ENCODE measurements around the gene SLC18B1. TPM values are rescaled to one million over a fixed set of nuclear protein-coding genes. Genes with fewer than 3 reads are reported as not detected.
A peak's percentile ranks its signal among the peaks of the same experiment; 100 is the strongest.

The SLC18B1 gene
- polyA plus RNA-seq, 3 donors, result 10.3 to 36.6 (median 24.8) TPM

- peaks cover 4 to 8% of the 10 kb centered on the region in 2 donors for H3K36me3 ChIP-seq (replicated peaks in 1 of 2; ENCODE audit: control insufficient read depth in 1 of 2, insufficient read depth in 2 of 2, low read length in 2 of 2)
- H4K20me1 ChIP-seq (ENCODE audit: insufficient read depth, low read length), result peaks cover 18% of the 10 kb centered on the region
- H3K27me3 ChIP-seq (ENCODE audit: control insufficient read depth in 2 of 2, insufficient read depth in 2 of 2, low read length in 2 of 2), result peaks cover 0 to 2% of the 10 kb centered on the region in 2 donors
- H3K4me3 ChIP-seq (replicated peaks in 1 of 3; ENCODE audit: low read depth in 2 of 3, low read length in 3 of 3), result no peak overlapping the region
- 100% methylated on average over 1 of the region's 3 CpGs for WGBS (ENCODE audit: insufficient coverage)
- H3K79me2 ChIP-seq (ENCODE audit: insufficient read depth, low read length), result peaks cover 19% of the 10 kb centered on the region
- Mint-ChIP-seq H3K4me3 (no peak overlapping the region), H3K4me1 (peaks cover 23% of the 10 kb centered on the region), H3K36me3 (peaks cover 7 to 9% of the 10 kb centered on the region in 2 donors), H3K9me3 (peaks cover 0 to 3% (median 0%) of the 10 kb centered on the region in 7 donors), H3K27ac (no peak overlapping the region), H3K27me3 (ENCODE audit: low read depth in 3 of 3) (peaks cover 5 to 13% (median 6%) of the 10 kb centered on the region in 3 donors)
- peak overlapping the region; percentile 2 for H2AFZ ChIP-seq (ENCODE audit: insufficient read depth, low read depth, low read length, poor library complexity, severe bottlenecking)
- no peak overlapping the region for H3K4me2 ChIP-seq (replicated peaks; ENCODE audit: extremely low read depth, low read length, poor library complexity, severe bottlenecking)
- H3K4me1 ChIP-seq (ENCODE audit: control insufficient read depth in 1 of 2, insufficient read depth in 2 of 2, low read length in 2 of 2), result peaks cover 21 to 23% of the 10 kb centered on the region in 2 donors
- no peak overlapping the region for H3K9ac ChIP-seq (ENCODE audit: insufficient read depth, low read length, poor library complexity, severe bottlenecking)
- TF ChIP-seq CTCF (IDR thresholded peaks at IDR 0.05), result no peak
- H3K9me3 ChIP-seq (replicated peaks in 1 of 2; ENCODE audit: control insufficient read depth in 1 of 2, insufficient read depth in 1 of 2, low read length in 2 of 2), result peaks cover 0 to under 1% of the 10 kb centered on the region in 2 donors
- no peak overlapping the region for H3K27ac ChIP-seq (ENCODE audit: low read depth in 1 of 2, low read length in 2 of 2)
- DNase-seq, result no peak
- intact Hi-C loops (cut with micrococcal nuclease), result loop anchor here in 1 of 2 donors (5.0 kb wide), 2 partner anchors 144 to 299 kb away; partner anchors contain the start of gene STX7
Observed at GRCh38 chr6:132811276-132811675, 12.8 kb upstream of the SLC18B1 start.

GRCh38 chr6:132805548-132805947 lies 7.1 kb upstream of the SLC18B1 start:
- Mint-ChIP-seq H3K36me3 (no peaks in the 10 kb centered on the region), H3K4me3 (no peak overlapping the region), H3K4me1 (peaks cover 1% of the 10 kb centered on the region), H3K27ac (no peak overlapping the region), H3K27me3 (ENCODE audit: low read depth in 3 of 3) (peaks cover 9 to 18% (median 11%) of the 10 kb centered on the region in 3 donors), H3K9me3 (peaks cover 0 to 10% (median 7%) of the 10 kb centered on the region in 7 donors)
- no peak for DNase-seq
- H3K4me2 ChIP-seq (replicated peaks; ENCODE audit: extremely low read depth, low read length, poor library complexity, severe bottlenecking), result no peak overlapping the region
- intact Hi-C loops (cut with micrococcal nuclease), result no loop called here
- no peak overlapping the region for H3K4me3 ChIP-seq (replicated peaks in 1 of 3; ENCODE audit: low read depth in 2 of 3, low read length in 3 of 3)
- no peaks in the 10 kb centered on the region for H4K20me1 ChIP-seq (ENCODE audit: insufficient read depth, low read length)
- no CpG with 5 or more reads among the region's 2 CpGs for WGBS (ENCODE audit: insufficient coverage)
- no peak for TF ChIP-seq CTCF (IDR thresholded peaks at IDR 0.05)
- H3K79me2 ChIP-seq (ENCODE audit: insufficient read depth, low read length), result no peaks in the 10 kb centered on the region
- H3K27ac ChIP-seq (ENCODE audit: low read depth in 1 of 2, low read length in 2 of 2), result no peak overlapping the region
- H3K4me1 ChIP-seq (ENCODE audit: control insufficient read depth in 1 of 2, insufficient read depth in 2 of 2, low read length in 2 of 2), result no peaks in the 10 kb centered on the region
- peaks cover 0 to 2% of the 10 kb centered on the region in 2 donors for H3K27me3 ChIP-seq (ENCODE audit: control insufficient read depth in 2 of 2, insufficient read depth in 2 of 2, low read length in 2 of 2)
- peaks cover 0 to 3% of the 10 kb centered on the region in 2 donors for H3K9me3 ChIP-seq (replicated peaks in 1 of 2; ENCODE audit: control insufficient read depth in 1 of 2, insufficient read depth in 1 of 2, low read length in 2 of 2)
- no peak overlapping the region for H2AFZ ChIP-seq (ENCODE audit: insufficient read depth, low read depth, low read length, poor library complexity, severe bottlenecking)
- H3K9ac ChIP-seq (ENCODE audit: insufficient read depth, low read length, poor library complexity, severe bottlenecking), result no peak overlapping the region
- no peaks in the 10 kb centered on the region for H3K36me3 ChIP-seq (replicated peaks in 1 of 2; ENCODE audit: control insufficient read depth in 1 of 2, insufficient read depth in 2 of 2, low read length in 2 of 2)

Measured in CD14-positive monocyte (primary cell).